Endothelial cell of umbilical vein (primary cell): ENCODE results near the gene CAMK2G.

Source experiments
- EZH2 ChIP-seq: IDR thresholded peaks from 2 replicates; pipeline ENCODE4 v1.6.1; 2012; ENCODE audit warnings: borderline replicate concordance, low read depth, mild to moderate bottlenecking, moderate library complexity, low read length, inconsistent platforms; ENCODE audit not compliant: severe bottlenecking
- JUN ChIP-seq: IDR thresholded peaks from 2 replicates; pipeline ENCODE4 v1.6.1; 2011; ENCODE audit warnings: borderline replicate concordance, low read depth; ENCODE audit not compliant: insufficient read length, insufficient read depth
- POLR2A ChIP-seq: IDR thresholded peaks from 2 replicates; pipeline ENCODE4 v1.6.1; 2012; ENCODE audit warnings: low read depth, mild to moderate bottlenecking, control low read depth, low read length
- POLR2AphosphoS5 ChIP-seq: IDR thresholded peaks from 2 replicates; pipeline ENCODE4 v1.6.1; 2012; ENCODE audit warnings: low read depth, mild to moderate bottlenecking, control low read depth, low read length, moderate library complexity; ENCODE audit not compliant: insufficient read depth
- TF ChIP-seq, protein P1 (sequence below), 2 donors: IDR thresholded peaks; 1 replicate in 1 of 2; 2 replicates in 1 of 2; pipeline ENCODE4 v1.5.1; 2011; ENCODE audit warnings: low read length in 2 of 2, mild to moderate bottlenecking in 2 of 2, moderate library complexity in 2 of 2, control low read depth in 1 of 2, inconsistent platforms in 1 of 2, low read depth in 1 of 2; ENCODE audit not compliant: insufficient read depth in 1 of 2; ENCODE audit errors: extremely low read depth in 1 of 2

DNA sequence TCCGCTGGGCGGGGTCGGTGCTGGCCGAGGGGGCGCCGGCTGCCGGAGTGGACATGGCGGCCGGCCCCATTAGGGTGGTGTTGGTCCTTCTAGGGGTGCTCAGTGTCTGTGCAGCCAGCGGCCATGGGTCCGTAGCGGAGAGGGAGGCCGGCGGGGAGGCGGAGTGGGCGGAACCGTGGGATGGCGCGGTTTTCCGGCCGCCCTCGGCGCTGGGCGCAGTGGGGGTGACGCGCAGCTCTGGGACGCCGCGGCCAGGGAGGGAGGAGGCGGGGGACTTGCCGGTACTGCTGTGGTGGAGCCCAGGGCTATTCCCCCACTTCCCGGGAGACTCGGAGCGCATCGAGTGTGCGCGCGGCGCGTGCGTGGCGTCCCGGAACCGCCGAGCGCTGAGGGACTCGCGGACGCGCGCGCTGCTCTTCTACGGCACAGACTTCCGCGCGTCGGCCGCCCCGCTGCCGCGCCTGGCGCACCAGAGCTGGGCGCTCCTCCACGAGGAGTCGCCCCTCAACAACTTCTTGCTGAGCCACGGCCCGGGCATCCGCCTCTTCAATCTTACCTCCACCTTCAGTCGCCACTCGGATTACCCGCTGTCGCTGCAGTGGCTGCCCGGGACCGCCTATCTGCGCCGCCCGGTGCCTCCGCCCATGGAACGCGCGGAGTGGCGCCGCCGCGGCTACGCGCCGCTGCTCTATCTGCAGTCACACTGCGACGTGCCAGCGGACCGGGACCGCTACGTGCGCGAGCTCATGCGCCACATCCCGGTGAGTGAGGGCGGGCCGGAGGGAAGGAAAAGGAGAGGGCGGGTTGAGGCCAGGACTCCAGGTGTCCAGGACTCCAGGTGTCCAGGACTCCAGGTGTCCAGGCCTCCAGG is 101.8 kb downstream of the CAMK2G start:
- TF ChIP-seq, protein P1, sequence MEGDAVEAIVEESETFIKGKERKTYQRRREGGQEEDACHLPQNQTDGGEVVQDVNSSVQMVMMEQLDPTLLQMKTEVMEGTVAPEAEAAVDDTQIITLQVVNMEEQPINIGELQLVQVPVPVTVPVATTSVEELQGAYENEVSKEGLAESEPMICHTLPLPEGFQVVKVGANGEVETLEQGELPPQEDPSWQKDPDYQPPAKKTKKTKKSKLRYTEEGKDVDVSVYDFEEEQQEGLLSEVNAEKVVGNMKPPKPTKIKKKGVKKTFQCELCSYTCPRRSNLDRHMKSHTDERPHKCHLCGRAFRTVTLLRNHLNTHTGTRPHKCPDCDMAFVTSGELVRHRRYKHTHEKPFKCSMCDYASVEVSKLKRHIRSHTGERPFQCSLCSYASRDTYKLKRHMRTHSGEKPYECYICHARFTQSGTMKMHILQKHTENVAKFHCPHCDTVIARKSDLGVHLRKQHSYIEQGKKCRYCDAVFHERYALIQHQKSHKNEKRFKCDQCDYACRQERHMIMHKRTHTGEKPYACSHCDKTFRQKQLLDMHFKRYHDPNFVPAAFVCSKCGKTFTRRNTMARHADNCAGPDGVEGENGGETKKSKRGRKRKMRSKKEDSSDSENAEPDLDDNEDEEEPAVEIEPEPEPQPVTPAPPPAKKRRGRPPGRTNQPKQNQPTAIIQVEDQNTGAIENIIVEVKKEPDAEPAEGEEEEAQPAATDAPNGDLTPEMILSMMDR (IDR thresholded peaks at IDR 0.05; ENCODE audit: extremely low read depth in 1 of 2, insufficient read depth in 1 of 2, low read depth in 1 of 2, low read length in 2 of 2), result no peak
- peak; percentile 89 for TF ChIP-seq POLR2A
- no peak for TF ChIP-seq EZH2
- peak; percentile 94 for TF ChIP-seq POLR2AphosphoS5
- no peak for TF ChIP-seq JUN
